ENCODE results near the gene SNX18. TPM values are rescaled to one million over a fixed set of nuclear protein-coding genes. Genes with fewer than 3 reads are reported as not detected.

Gene SNX18
- total RNA-seq, 1 donor from 2014 or later, result 30.6 TPM

DNA sequence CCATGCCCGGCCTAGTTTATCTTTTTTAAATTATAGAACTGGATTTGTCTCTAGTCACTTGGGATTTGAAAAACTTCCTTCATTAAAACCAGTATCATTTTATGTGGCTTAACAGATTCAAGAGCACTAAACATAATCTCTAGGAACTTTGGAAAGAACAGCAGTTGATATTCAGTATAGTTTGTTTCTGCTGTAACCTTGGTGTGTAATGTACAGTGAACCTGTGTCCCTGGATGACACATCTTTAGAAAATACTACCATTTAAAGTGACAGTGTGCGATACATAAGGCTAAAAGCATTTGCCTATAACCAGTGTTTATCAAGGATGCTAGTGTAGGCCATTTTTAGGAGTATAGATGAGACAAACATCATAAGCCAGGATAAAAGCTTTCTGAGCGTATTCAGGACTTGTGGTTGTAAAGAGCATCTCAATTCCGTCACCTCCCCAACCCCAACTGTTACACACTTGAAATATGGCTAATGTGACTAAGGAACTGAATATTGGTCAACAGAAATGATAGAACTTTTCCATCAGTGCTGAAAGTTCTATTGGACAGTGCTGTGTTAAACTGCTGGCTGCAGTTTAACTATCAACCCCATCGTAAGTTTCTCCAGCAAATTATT lies 4.4 kb downstream of the SNX18 start:
- no peak for DNase-seq (ENCODE audit: low read depth)
- no peak overlapping the region for H3K4me3 ChIP-seq (ENCODE audit: low read depth, low read length)
- no peaks in the 10 kb centered on the region for H3K27me3 ChIP-seq (ENCODE audit: control insufficient read depth, insufficient read depth, low read length)
- TF ChIP-seq, protein P1, sequence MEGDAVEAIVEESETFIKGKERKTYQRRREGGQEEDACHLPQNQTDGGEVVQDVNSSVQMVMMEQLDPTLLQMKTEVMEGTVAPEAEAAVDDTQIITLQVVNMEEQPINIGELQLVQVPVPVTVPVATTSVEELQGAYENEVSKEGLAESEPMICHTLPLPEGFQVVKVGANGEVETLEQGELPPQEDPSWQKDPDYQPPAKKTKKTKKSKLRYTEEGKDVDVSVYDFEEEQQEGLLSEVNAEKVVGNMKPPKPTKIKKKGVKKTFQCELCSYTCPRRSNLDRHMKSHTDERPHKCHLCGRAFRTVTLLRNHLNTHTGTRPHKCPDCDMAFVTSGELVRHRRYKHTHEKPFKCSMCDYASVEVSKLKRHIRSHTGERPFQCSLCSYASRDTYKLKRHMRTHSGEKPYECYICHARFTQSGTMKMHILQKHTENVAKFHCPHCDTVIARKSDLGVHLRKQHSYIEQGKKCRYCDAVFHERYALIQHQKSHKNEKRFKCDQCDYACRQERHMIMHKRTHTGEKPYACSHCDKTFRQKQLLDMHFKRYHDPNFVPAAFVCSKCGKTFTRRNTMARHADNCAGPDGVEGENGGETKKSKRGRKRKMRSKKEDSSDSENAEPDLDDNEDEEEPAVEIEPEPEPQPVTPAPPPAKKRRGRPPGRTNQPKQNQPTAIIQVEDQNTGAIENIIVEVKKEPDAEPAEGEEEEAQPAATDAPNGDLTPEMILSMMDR (IDR thresholded peaks at IDR 0.05; ENCODE audit: insufficient read depth, low read length, poor library complexity, severe bottlenecking), result no peak
- no peaks in the 10 kb centered on the region for H3K36me3 ChIP-seq (ENCODE audit: control insufficient read depth, insufficient read depth, low read length)

DNA sequence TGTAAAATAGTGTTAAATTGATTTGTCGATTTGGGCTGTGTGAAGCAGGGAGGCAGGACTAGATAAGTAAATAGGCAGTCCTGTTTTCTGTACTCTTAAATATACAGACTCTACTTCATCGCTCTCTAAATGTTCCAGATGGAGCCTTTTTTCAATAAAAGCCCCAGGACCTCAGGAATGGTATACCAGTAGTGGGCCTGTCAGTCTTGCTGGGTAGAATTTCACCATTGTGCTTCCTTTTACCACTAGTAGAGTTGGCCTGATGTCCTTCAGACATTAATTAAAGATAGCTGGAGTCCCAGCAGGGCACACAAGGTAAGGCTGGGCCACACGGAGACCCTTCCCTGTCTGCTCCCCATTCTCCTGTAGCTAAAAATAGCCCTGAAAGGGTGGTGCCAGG lies 6.0 kb downstream of the SNX18 start:
- no peak for DNase-seq (ENCODE audit: low read depth)
- Histone ChIP-seq H3K27me3 (ENCODE audit: control insufficient read depth, insufficient read depth, low read length) (no peaks in the 10 kb centered on the region), H3K36me3 (ENCODE audit: control insufficient read depth, insufficient read depth, low read length) (no peaks in the 10 kb centered on the region), H3K4me3 (ENCODE audit: low read depth, low read length) (no peak overlapping the region)
- TF ChIP-seq, protein P1 (IDR thresholded peaks at IDR 0.05; ENCODE audit: insufficient read depth, low read length, poor library complexity, severe bottlenecking), result no peak

DNA sequence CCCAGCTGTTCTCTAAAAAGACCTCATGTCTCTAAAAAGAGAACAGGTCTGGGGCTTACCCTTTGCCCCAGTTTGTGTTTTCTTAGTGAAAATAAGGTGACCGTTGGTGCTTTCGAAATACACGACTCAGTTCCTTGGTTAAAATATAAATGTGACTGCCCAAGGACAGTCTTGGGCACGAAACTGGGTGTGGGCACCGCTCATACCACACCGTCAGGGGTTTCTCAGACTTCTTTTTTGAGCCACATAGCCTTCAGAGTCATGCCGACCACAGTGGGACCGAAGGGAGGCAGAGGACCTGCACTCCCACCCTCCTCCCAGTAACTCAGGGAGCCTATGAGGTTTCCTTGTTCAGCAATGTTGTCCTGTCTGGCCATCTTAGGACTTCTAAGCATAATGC lies 6.5 kb downstream of the SNX18 start:
- Histone ChIP-seq H3K27me3 (ENCODE audit: control insufficient read depth, insufficient read depth, low read length) (no peaks in the 10 kb centered on the region), H3K36me3 (ENCODE audit: control insufficient read depth, insufficient read depth, low read length) (no peaks in the 10 kb centered on the region), H3K4me3 (ENCODE audit: low read depth, low read length) (no peak overlapping the region)
- TF ChIP-seq, protein P1 (IDR thresholded peaks at IDR 0.05; ENCODE audit: insufficient read depth, low read length, poor library complexity, severe bottlenecking), result no peak
- no peak for DNase-seq (ENCODE audit: low read depth)

- no peak for DNase-seq (ENCODE audit: low read depth)
- no peaks in the 10 kb centered on the region for H3K27me3 ChIP-seq (ENCODE audit: control insufficient read depth, insufficient read depth, low read length)
- H3K36me3 ChIP-seq (ENCODE audit: control insufficient read depth, insufficient read depth, low read length), result no peaks in the 10 kb centered on the region
- TF ChIP-seq, protein P1 (IDR thresholded peaks at IDR 0.05; ENCODE audit: insufficient read depth, low read length, poor library complexity, severe bottlenecking), result no peak
- H3K4me3 ChIP-seq (ENCODE audit: low read depth, low read length), result no peak overlapping the region
Measured at GRCh38 chr5:54524704-54525103, 7.1 kb downstream of the SNX18 start.

GRCh38 chr5:54525261-54525660 lies 7.7 kb downstream of the SNX18 start:
- DNase-seq (ENCODE audit: low read depth), result no peak
- H3K36me3 ChIP-seq (ENCODE audit: control insufficient read depth, insufficient read depth, low read length), result no peaks in the 10 kb centered on the region
- no peaks in the 10 kb centered on the region for H3K27me3 ChIP-seq (ENCODE audit: control insufficient read depth, insufficient read depth, low read length)
- TF ChIP-seq, protein P1 (IDR thresholded peaks at IDR 0.05; ENCODE audit: insufficient read depth, low read length, poor library complexity, severe bottlenecking), result no peak
- no peak overlapping the region for H3K4me3 ChIP-seq (ENCODE audit: low read depth, low read length)

- no peaks in the 10 kb centered on the region for H3K36me3 ChIP-seq (ENCODE audit: control insufficient read depth, insufficient read depth, low read length)
- no peaks in the 10 kb centered on the region for H3K27me3 ChIP-seq (ENCODE audit: control insufficient read depth, insufficient read depth, low read length)
- no peak for DNase-seq (ENCODE audit: low read depth)
- no peak overlapping the region for H3K4me3 ChIP-seq (ENCODE audit: low read depth, low read length)
- TF ChIP-seq, protein P1 (IDR thresholded peaks at IDR 0.05; ENCODE audit: insufficient read depth, low read length, poor library complexity, severe bottlenecking), result no peak
Measured at GRCh38 chr5:54525692-54526091, 8.1 kb downstream of the SNX18 start.

Measured in kidney epithelial cell (primary cell).